ENCODE measurements around the gene CD28.
A peak's percentile ranks its signal among the peaks of the same experiment; 100 is the strongest.
"Not testable (repeated sequence)": the region's sequence is repeated elsewhere in the genome, so short reads cannot be mapped to it uniquely, and the experiment has no call there.

The CD28 gene

DNA sequence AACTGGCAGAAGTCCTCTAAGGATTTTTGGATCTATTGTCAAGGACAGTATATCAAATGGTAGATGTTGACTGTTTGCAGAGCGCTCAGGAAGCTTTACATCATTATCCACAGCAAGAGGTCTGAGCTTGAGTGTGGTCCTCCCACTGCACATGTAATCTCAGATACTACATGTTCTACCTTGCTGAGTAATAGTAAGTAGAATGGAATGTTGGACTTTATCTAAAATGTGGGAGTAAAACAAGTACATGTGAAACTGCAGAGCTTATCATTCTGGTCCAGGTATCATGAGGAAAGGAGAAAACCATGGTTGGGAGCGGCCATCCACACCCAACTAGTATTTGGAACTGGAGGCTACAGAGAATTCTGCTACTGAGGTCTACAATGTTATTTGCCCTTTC is 19.3 kb upstream of the CD28 start:
- no peak for DNase-seq (ENCODE audit: low spot score)

DNA sequence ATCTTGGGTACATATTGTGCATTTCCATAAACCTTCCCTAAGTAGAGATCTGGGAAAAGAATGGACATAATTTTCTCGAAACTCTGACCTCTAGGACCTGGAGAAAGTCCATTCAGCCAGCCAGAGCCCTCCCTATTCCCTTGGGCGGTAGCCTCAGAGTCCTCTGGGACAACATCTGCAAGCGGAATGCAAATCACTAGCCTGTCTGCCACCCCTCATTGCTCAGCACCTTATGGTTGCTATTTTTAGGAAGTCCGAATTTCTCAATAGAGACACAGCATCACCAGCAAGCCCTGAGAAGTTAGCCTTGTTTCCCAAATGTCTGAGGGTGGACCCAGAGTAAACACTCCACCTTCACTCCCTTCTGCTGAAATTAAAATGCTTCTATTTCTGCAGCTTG is 17.6 kb upstream of the CD28 start:
- DNase-seq (ENCODE audit: low spot score), result peak; percentile 83

DNA sequence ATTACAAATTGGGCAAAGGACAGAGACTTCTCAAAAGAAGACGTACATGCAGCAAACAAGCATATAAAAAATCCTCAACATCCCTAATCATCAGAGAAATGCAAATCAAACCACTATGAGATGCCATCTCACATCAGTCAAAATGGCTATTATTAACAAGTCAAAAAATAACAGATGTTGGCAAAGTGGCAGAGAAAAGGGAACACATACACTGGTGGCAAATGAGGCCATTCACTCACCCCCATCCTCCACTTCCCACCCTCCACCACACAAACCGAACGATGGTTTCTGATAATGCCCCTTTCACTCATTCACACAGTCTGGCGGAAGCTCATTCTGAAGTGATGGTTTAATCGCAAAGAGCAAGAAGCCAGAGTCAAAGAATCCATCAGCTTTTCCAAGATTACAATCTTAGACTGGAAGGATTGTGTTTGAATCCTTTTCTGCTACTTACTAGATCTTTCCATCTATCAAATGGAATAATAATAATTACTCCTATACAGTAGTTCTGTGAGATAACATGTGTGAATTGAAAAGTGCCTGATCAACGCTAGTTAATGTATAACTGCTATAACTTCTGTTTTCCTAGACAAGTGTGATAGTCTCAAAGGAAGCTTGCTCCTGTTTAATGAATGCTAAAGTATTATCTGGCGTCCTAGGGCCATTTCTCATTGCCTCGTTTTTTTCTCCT is 16.9 kb upstream of the CD28 start:
- peak; percentile 37 for DNase-seq (ENCODE audit: low spot score)

DNA sequence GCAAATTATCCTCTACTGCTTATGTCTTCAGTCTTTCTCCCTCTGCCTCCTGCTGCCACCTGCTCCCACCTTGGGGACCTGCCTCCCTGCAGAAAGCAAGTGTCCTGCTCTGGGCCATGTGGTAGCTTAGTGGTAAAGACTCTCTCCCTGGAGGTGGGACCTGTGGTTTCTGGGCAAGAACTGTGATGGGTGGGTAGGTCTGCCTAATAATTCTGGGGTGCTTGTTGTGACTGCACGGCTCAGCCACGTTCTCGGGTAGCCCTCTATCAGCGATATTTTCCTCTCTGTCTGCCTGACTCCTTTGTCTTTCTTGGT is 16.4 kb upstream of the CD28 start:
- DNase-seq (ENCODE audit: low spot score), result no peak

DNA sequence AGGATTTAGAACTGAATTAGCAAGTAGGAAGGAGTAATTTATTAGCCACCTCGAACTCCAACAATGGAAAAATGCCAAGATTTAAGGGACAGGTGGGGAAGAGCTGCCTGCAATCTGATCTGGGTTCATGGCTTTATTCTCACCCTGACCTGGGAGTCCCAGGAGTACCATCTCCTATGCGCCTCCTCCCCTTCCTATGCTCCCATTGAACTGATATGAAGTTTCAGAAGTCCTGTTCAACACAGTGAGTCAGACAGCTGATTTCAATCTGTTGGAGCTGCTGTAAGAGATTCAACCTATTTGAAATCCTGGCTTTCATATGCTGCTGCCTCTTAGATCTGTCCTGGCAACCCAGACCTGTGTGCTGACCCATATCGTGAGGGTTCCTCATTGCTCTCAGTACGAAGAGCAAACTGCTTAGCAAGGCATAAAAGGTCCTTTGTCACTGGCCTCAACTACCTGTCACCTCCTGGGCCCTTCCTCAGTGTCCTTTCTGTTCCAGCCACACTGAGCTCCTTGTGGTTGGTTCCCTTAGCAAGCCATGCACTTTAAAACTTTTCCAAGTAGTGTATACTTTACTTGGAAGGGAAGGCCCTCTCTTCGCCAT is 15.9 kb upstream of the CD28 start:
- DNase-seq (ENCODE audit: low spot score), result no peak

DNA sequence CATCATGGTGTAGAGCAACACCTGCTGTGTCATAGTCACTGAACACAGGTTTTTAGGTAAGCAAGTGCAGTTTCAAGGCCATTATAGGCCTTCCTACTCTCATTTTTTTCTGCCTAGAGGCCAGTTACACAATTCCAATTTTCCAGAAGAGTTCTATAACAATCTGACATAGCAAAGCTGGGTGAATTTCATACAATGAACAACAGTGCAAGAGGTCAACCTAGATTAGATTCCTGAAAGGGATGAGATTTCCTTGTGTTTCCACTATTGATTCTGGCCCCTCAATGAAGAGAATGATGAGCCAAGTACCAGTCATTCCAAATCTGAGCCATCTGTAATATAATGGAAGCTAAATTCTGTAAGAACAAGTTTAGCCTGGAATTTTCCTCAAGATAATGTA is 15.3 kb upstream of the CD28 start:
- DNase-seq (ENCODE audit: low spot score), result no peak

DNA sequence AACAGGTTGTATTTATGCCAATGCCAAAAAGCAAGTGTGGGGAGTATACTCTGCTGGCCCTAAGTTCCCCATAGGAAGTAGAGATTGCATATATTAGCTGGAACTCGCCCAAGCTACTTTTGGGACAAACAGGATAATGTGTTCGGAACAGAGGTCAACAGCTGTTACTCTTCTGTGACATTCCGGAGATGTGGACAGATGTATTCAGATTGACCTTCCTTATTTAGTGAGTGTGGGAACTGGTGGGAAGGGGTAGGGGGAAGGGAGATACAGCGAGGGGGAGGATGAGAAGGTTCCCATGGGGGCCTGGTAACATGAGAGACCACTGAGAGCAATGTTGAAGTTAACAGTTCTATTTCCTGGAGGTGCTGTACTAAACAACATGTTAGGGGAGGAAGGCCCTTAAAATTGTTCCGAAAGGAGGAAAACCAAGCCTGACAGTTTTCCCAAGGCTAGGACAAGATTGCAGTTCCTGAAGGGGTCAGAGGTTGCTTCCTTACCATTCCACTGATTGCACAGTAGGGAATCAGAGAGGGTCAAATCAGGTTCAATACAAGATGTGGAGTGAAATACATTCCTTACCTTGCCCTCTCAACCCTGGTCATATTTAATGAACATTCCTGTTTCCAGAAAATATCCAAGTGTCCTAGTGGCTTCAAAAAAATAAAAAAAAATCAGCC is 14.3 kb upstream of the CD28 start:
- no peak for DNase-seq (ENCODE audit: low spot score)

DNA sequence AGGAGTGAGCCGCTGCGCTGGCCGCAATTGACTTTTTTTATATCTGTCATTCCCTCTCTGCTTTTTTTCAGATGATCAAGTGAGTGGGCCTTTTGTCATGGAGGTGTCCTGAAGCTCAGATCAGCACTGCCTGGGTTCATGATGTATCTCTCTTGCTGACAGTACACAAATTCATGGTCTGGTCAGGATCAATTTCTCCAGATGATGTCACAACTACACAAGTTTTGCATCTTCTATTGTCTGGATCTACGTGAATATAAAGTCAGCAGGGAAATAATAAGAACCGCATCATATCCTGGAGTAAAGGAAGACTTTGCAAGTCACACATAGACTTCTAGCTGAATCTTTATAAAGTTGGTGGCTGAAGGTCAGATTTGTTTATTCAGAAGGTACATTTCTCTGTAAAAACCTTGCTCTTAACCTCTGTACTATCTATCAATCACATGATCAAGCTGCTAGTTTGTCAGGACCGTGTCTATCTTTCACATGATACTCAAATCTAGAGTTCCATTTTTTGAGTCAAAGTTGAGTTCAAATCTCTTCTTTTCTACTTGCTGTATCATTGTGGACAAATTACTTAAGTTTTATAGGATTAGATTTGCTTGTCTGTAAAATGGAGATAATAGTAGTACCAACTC is 13.1 kb upstream of the CD28 start:
- no peak for DNase-seq (ENCODE audit: low spot score)

DNA sequence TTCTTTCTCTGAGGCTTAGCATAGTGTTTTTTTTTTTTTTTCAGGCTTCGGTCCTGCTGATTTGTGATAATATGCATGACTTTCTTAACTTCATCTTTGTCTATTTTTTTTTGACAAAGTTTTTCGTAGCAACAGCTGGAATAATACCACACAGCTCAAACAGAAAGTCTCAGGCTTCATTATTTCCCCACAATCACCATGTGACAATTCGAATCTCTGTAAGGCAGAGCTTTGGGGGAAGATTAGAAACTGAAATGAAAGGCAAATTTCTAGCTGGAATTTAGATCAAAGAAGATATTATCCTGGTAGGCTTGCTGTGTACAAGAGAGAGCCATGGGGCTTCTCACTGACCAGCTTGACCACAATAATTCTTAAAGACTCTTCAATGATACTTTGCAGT is 12.2 kb upstream of the CD28 start:
- DNase-seq (ENCODE audit: low spot score), result no peak

DNA sequence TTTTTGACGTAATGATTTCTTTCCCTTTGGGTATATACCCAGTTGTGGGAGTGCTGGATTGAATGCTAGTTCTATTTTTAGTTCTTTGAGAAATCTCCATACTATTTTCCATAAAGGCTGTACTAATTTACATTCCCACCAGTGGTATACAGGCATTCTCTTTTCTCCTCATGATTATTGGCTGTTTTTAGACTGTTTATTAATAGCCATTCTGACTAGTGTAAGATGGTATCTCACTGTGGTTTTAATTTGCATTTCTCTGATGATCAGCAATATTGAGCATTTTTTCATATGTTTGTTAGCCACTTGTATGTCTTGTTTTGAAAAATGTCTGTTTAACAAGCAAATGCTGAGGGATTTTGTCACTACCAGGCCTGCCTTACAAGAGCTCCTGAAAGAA is 9.2 kb upstream of the CD28 start:
- DNase-seq (ENCODE audit: low spot score), result no peak

DNA sequence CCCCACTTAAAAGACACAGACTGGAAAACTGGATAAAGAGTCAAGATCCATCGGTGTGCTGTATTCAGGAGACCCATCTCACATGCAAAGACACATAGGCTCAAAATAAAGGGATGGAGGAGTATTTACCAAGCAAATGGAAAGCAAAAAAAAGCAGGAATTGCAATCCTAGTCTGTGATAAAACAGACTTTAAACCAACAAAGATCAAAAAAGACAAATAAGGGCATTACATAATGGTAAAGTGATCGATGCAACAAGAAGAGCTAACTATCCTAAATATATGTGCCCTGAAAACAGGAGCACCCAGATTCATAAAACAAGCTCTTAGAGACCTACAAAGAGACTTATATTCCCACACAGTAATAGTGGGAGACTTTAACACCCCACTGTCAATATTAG is 8.7 kb upstream of the CD28 start:
- not testable (repeated sequence) for DNase-seq (ENCODE audit: low spot score)

DNA sequence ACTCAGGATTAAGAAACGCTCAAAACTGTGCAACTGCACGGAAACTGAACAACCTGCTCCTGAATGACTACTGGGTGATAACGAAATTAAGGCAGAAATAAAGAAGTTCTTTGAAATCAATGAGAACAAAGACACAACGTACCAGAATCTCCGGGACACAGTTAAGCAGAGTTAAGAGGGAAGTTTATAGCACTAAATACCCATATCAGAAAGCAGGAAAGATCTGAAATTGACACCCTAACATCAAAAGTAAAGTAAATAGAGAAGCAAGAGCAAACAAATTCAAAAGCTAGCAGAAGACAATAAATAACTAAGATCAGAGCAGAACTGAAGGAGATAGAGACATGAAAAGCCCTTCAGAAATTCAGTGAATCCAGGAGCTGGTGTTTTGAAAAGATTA is 8.0 kb upstream of the CD28 start:
- DNase-seq (ENCODE audit: low spot score), result not testable (repeated sequence)

DNA sequence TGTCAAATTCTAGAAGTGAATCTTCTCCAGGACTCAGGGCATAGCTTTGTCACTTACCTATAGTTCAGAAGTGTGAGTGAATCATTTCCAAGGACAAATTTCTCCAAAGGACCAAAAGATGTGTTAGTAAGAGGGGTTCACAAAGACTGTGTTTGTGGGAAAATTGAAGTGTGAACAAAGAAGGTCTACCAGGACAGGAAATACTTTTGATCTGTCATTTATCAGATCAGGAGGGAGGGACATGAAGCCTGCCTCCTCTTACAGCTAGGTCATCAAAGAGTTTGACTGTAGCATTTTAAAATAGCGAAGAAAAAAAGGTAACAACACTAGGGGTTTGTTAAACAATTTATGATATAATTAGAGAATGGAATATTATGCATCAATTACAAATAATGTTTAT is 2.0 kb upstream of the CD28 start:
- DNase-seq (ENCODE audit: low spot score), result no peak

DNA sequence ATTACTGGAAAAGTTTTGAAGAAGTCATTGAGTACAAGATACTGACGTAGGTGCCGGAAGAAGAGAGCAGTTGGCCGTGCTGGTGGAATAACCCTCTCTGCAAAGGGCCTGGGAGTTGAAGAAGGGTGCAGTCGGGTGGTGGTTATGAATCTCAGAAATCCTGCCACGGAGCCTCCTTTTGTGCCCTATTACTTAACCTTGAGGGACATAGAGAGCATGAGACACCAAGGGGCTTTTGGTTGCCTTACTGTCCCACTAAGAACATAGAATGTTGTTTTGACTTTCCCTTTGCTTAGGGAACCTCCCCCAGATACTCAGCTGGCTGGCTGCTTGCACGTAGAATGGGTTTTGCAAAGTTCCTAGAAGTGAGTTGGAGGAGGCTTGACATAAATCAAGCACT is 1.3 kb upstream of the CD28 start:
- no peak for DNase-seq (ENCODE audit: low spot score)

DNA sequence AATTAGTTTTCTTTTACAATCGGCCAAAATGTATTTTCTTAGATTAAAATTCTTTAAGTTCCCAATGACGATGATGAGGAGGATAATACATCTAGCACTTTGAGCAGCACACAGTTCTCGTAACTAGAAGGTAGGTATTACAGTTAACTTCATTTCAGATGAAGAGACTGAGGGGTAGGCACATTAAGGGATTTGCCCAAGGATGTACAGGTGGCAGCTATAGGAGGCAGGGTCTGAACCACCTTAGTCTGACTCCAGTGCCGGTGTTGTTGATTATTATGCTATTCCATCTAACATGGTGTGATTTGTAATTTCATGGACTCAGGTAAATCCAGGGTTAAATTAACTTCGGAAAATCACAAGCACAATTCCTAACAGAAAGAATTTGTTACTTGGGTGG is 1.1 kb downstream of the CD28 start:
- no peak for DNase-seq (ENCODE audit: low spot score)

DNA sequence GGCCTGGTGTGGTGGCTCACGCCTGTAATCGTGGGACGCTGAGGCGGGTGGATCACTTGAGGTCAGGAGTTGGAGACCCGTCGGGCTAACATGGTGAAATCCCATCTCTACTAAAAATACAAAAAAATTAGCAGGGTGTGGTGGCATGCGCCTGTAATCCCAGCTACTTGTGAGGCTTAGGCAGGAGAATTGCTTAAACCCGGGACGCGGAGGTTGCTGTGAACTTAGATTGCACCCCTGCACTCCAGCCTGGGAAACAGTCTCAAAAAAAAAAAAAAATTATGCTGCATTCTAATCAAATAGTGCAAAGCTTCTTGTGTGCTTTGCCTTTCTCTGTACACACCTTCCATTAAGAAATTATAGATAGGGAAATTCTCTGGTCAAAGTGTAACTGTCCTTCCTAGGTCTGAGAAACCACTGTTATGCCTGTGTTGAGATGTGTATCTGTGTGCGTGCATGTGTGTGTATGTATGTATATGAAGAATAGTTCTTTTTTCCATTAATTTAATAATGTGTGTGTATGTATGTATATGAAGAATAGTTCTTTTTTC is 2.5 kb downstream of the CD28 start:
- no peak for DNase-seq (ENCODE audit: low spot score)

DNA sequence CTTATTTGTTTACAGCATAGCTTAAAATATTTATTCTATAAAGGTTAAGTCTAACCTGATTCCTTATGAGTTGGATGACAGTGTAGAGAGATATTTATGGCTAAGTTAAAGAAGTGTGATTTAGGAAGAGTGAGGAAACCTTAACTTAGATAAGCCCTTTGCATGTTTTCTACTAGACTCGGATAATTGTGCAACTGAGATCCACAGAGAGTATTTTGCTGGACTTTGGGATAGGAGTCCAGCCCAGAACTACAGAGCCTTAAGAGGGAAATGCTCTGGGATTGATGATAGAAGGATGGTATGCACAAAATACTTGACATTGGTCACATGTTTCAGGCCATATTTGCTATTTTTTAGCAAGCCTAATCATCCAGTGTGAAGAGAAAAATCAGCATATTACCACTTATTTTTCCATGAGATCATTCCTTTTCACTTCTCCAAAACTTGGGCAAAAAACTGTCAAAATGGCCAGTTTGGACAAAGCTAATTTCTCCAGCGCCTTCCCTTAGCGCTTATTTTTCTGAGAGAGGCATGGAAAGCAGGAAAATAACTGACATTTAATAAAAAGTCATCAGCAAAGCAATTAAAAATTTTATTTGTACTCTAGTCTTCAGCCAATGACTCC is 3.1 kb downstream of the CD28 start:
- DNase-seq (ENCODE audit: low spot score), result no peak

DNA sequence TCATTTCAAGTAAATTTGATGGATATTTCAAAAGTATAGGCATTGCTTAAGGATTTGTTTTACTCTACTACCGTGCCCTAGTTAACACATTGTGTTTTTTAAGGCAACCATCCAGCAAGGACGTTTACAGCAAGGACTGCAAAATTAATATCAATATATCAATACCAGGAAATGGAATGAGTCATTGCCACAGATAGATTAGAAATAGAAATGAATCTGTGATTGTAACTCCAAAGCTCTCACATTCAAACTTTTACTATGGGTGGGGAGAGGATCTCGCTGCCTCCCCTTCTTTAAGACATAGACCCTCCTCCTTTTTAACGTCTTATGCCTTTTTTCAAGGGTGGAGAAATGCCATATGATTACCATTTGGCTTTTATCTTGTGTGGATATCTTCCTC is 3.8 kb downstream of the CD28 start:
- no peak for DNase-seq (ENCODE audit: low spot score)

DNA sequence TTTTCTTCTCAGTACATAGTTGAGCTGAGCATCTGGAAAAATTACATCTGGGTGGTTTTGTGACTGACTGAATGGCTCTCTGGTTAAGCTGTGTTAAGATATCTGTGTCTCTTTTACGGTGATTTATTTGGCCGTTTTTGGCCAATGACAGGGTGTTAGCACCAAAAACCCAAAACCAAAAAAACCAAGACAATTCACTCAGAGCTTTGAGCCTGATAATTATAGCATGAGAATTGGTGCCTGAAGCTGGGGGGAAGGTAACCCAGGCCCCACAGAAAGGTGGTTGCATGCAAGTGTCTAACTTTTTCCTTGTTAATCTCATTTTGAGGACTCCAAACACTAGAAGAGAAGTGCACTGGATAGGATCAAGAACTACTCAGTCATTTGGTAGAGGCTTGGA is 4.5 kb downstream of the CD28 start:
- no peak for DNase-seq (ENCODE audit: low spot score)

DNA sequence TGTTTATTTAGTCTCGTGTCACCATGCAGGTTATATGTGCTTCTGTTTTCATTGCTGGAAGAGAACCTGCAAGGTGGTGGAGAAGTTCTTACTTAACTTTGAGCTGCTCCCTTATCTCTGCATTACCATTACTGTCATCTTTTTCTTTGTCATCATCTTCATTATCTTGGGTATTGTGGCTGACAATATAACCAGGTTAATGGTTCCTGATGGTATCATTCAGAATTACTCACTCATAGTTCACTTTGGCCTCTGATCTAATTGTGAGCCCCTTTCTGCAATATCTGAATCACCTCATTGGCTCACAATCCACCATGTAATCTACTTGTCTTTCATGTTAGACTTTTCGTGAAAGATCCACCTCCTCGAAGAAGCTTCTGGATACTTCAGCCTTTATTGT is 5.0 kb downstream of the CD28 start:
- no peak for DNase-seq (ENCODE audit: low spot score)

DNA sequence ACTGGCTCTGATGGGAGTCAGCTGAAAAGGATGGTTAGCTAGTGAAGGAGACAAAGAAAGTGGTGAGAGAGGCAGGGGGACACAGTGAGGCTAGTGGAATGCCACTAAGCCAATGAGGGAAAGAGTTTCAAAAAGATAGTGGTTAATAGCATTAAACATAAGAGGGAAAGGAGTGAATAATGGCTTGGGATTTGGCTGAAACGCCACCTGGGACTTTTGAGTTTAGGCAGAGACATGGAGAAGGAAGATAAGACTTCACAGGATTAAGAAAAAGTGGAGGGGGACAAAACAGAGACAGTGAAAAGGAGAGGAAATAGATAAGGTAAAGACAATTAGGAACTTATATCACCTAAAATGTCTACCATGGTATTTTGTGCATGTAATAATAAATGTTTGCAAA is 6.9 kb downstream of the CD28 start:
- no peak for DNase-seq (ENCODE audit: low spot score)

DNA sequence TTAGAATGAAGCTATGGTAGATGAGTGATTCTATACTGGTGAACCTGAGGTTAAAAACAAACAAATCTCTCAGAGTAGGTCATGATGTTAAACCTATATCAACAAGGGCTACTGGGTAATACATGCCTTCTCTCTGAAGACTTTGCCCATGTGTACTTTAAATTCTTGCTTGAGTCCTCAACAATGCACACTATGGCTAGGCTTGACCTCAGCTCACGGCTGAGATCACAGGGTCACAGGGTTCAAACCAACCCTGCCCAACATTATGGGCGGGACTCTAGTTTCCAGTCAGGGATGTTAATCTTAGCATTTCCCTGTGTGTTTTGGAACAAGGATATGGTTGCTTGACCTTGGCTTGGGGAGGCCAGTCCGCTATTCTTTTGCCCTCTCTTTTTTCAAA is 7.7 kb downstream of the CD28 start:
- no peak for DNase-seq (ENCODE audit: low spot score)

DNA sequence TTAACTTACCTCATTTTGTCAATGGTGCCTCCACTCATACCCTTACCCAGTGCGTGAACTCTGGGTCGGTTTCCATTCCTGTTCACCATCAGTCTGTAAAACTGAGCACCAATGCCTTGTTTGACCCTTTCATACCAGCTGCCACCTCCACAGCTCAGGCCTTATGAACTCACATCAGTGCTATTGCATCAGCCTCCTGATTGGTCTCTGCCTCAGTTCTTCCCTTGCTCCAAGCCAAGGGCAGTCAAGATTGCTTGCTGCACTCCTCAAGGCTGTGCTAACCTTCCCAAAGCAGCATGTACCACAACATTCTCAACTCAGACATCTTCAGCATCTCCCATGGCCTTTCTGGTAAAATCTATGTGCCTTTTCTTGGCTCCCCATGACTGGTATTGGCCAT is 9.3 kb downstream of the CD28 start:
- no peak for DNase-seq (ENCODE audit: low spot score)
